Endothelial cell of umbilical vein (primary cell): ENCODE measurements around the gene TCN2. TPM values are rescaled to one million over a fixed set of nuclear protein-coding genes. Genes with fewer than 3 reads are reported as not detected.

Experiments
- Bru-seq: library from RNA; stranded (reverse); fragments of 400-500 nt; gene quantifications from one replicate; lab custom pipeline; 2021; lab: Mats Ljungman, UMichigan
- BruChase-seq, 2 experiments: library from RNA; stranded (reverse); fragments of 400-500 nt; gene quantifications; one replicate each; lab custom pipeline; 2021; lab: Mats Ljungman, UMichigan
- BruUV-seq: library from RNA; stranded (reverse); fragments of 400-500 nt; replicated peaks from 2 replicates; lab custom pipeline; 2021; lab: Mats Ljungman, UMichigan
- CTCF ChIA-PET: fragments of 300-600, 350-600 bp; sonication (Branson Sonifier 250); formaldehyde crosslinking; loops from one replicate; lab custom pipeline; 2021; ENCODE audit warnings: antibody characterized with exemption, inconsistent platforms; lab: Charles Lee
- POLR2A ChIA-PET: fragments of 300-600, 350-600 bp; sonication (Branson Sonifier 250); formaldehyde crosslinking; loops from one replicate; lab custom pipeline; 2021; ENCODE audit warnings: antibody characterized with exemption, inconsistent platforms; lab: Charles Lee
- DNase-seq: peaks from one replicate; pipeline ENCODE4 v3.0.0-alpha.2; 2011; ENCODE audit warnings: low read depth, low spot score
- FAIRE-seq: peaks from 2 replicates; lab custom pipeline; 2011; peaks lifted over from hg19 to GRCh38; lab: Jason Lieb, UNC
- H2AFZ ChIP-seq: 2 replicates; pipeline ENCODE4 v1.6.0; 2012; ENCODE audit warnings: low read depth, low read length, control low read depth, inconsistent platforms
- H3K27ac ChIP-seq: 2 replicates; pipeline ENCODE4 v1.5.1; 2011; ENCODE audit warnings: low read depth, mild to moderate bottlenecking, control low read depth, low read length, moderate library complexity; ENCODE audit not compliant: insufficient read depth
- H3K27me3 ChIP-seq, 2 experiments: 2 replicates each; pipeline versions ENCODE4 v1.6.0 to v1.6.1; 2011; ENCODE audit warnings: low read length in 2 of 2, mixed read lengths in 1 of 2; ENCODE audit not compliant: control insufficient read depth in 2 of 2, insufficient read depth in 2 of 2
- H3K36me3 ChIP-seq, 2 experiments: 2 replicates in 1 of 2; 3 replicates in 1 of 2; pipeline ENCODE4 v1.5.1; 2011; ENCODE audit warnings: low read length in 2 of 2, mild to moderate bottlenecking in 1 of 2, moderate library complexity in 1 of 2; ENCODE audit not compliant: control insufficient read depth in 2 of 2, insufficient read depth in 2 of 2; ENCODE audit errors: extremely low read depth in 1 of 2
- H3K4me1 ChIP-seq: 3 replicates; pipeline ENCODE4 v1.5.1; 2011; ENCODE audit warnings: mild to moderate bottlenecking, low read length; ENCODE audit not compliant: control insufficient read depth, insufficient read depth; ENCODE audit errors: extremely low read depth
- H3K4me2 ChIP-seq: 2 replicates; pipeline ENCODE4 v1.6.1; 2011; ENCODE audit warnings: low read length, control low read depth, mixed read lengths; ENCODE audit not compliant: insufficient read depth
- H3K4me3 ChIP-seq, 3 experiments: fragments of 200-600 bp in 1 of 3; sonication (generic), shearing (Covaris generic) in 1 of 3; replicated peaks in 1 of 3; 2 replicates each; pipeline ENCODE4 v1.5.1; 2011 to 2016; ENCODE audit warnings: control low read depth in 3 of 3, low read length in 3 of 3, mild to moderate bottlenecking in 2 of 3, inconsistent platforms in 1 of 3, low read depth in 1 of 3, moderate library complexity in 1 of 3; ENCODE audit not compliant: insufficient read depth in 1 of 3
- H3K79me2 ChIP-seq: 2 replicates; pipeline ENCODE4 v1.6.0; 2012; ENCODE audit warnings: low read length, inconsistent platforms; ENCODE audit not compliant: control insufficient read depth, insufficient read depth
- H3K9ac ChIP-seq: replicated peaks from 2 replicates; pipeline ENCODE3; 2011; ENCODE audit warnings: low read length, control low read depth; ENCODE audit not compliant: insufficient read depth; ENCODE audit errors: extremely low read depth
- H3K9me1 ChIP-seq: replicated peaks from 3 replicates; pipeline ENCODE4 v1.6.0; 2011; ENCODE audit warnings: mild to moderate bottlenecking, low read length; ENCODE audit not compliant: control insufficient read depth, insufficient read depth; ENCODE audit errors: extremely low read depth
- H3K9me3 ChIP-seq: replicated peaks from 2 replicates; pipeline ENCODE4 v1.5.1; 2012; ENCODE audit warnings: low read length, inconsistent platforms; ENCODE audit not compliant: control insufficient read depth, insufficient read depth
- H4K20me1 ChIP-seq: replicated peaks from 2 replicates; pipeline ENCODE3; 2011; ENCODE audit warnings: mild to moderate bottlenecking, low read length; ENCODE audit not compliant: control insufficient read depth, insufficient read depth; ENCODE audit errors: extremely low read depth
- EZH2 ChIP-seq: IDR thresholded peaks from 2 replicates; pipeline ENCODE4 v1.6.1; 2012; ENCODE audit warnings: borderline replicate concordance, low read depth, mild to moderate bottlenecking, moderate library complexity, low read length, inconsistent platforms; ENCODE audit not compliant: severe bottlenecking
- FOS ChIP-seq: IDR thresholded peaks from 2 replicates; pipeline ENCODE4 v1.6.1; 2011; ENCODE audit warnings: mild to moderate bottlenecking, low read length, moderate library complexity, borderline replicate concordance; ENCODE audit not compliant: insufficient read depth
- GATA2 ChIP-seq: IDR thresholded peaks from 2 replicates; pipeline ENCODE4 v1.7.0; 2011; ENCODE audit warnings: low read depth, mild to moderate bottlenecking, moderate library complexity, mixed read lengths, low read length; ENCODE audit not compliant: insufficient read length, insufficient read depth
- JUN ChIP-seq: IDR thresholded peaks from 2 replicates; pipeline ENCODE4 v1.6.1; 2011; ENCODE audit warnings: borderline replicate concordance, low read depth; ENCODE audit not compliant: insufficient read length, insufficient read depth
- MYC ChIP-seq: IDR thresholded peaks from one replicate; pipeline ENCODE4 v1.6.1; 2011; ENCODE audit warnings: mild to moderate bottlenecking, low read depth, low read length
- POLR2A ChIP-seq: IDR thresholded peaks from 2 replicates; pipeline ENCODE4 v1.6.1; 2012; ENCODE audit warnings: low read depth, mild to moderate bottlenecking, control low read depth, low read length
- POLR2AphosphoS5 ChIP-seq: IDR thresholded peaks from 2 replicates; pipeline ENCODE4 v1.6.1; 2012; ENCODE audit warnings: low read depth, mild to moderate bottlenecking, control low read depth, low read length, moderate library complexity; ENCODE audit not compliant: insufficient read depth
- dilution Hi-C: fragments of 300-500 bp; cut with MboI; formaldehyde crosslinking; loops from one replicate; pipeline ENCODE4 v1.15.0; 2019; ENCODE audit warnings: low sequenced_read_pairs; ENCODE audit not compliant: extremely low pct_ligation_motif_present
- intact Hi-C: fragments of 100-400 bp; cut with micrococcal nuclease; formaldehyde crosslinking; loops from one replicate; pipeline ENCODE4 v1.10.0; 2022
- long read RNA-seq: library from polyadenylated mRNA; stranded (forward); transcript quantifications from one replicate; pipeline ENCODE4 v2.0.0, GENCODE V29; 2021
- polyA minus RNA-seq, 3 experiments: library from RNA; depleted of rRNA, polyadenylated mRNA; stranded (reverse); fragments of >200 nt; gene quantifications; 1 replicate in 1 of 3; 2 replicates in 2 of 3; pipeline ENCODE4 v1.2.3, GENCODE V29; 2011
- polyA plus RNA-seq, 4 experiments: library from polyadenylated mRNA; depleted of rRNA in 3 of 4; stranded (reverse) in 3 of 4; unstranded in 1 of 4; fragments of >200 nt; gene quantifications; 2 replicates each; pipeline versions ENCODE4 v1.2.1 to v1.2.3, GENCODE V29; 2011 to 2012; ENCODE audit warnings: missing spikeins in 1 of 4
- total RNA-seq: library from RNA; stranded (reverse); gene quantifications from 2 replicates; pipeline ENCODE4 v1.2.3, GENCODE V29; 2021
- TF ChIP-seq, protein P1 (sequence below): IDR thresholded peaks from 2 replicates; pipeline ENCODE4 v1.6.1; 2011; ENCODE audit not compliant: insufficient read depth, insufficient read length
- TF ChIP-seq, protein P2 (sequence below), 2 donors: IDR thresholded peaks; 1 replicate in 1 of 2; 2 replicates in 1 of 2; pipeline ENCODE4 v1.5.1; 2011; ENCODE audit warnings: low read length in 2 of 2, mild to moderate bottlenecking in 2 of 2, moderate library complexity in 2 of 2, control low read depth in 1 of 2, inconsistent platforms in 1 of 2, low read depth in 1 of 2; ENCODE audit not compliant: insufficient read depth in 1 of 2; ENCODE audit errors: extremely low read depth in 1 of 2

The TCN2 gene
- total RNA-seq (62.3 and 80.6 TPM in 2 replicates), polyA plus RNA-seq (188 and 199 TPM in 2 replicates), polyA minus RNA-seq (105 and 138 TPM in 2 replicates), Bru-seq, nascent RNA (percentile 58 among the genes with signal in this experiment), BruChase-seq, experiment 1, labeled RNA remaining after a 6-hour chase (percentile 62 among the genes with signal in this experiment), BruChase-seq, experiment 2, labeled RNA remaining after a 2-hour chase (percentile 54 among the genes with signal in this experiment)
- 129 and 141 TPM in 2 replicates for polyA plus RNA-seq (2011; cell fraction: cytosol; rRNA removed)
- polyA plus RNA-seq (2011; cell fraction: nucleus; rRNA removed): 57.5 and 65.2 TPM in 2 replicates
- 46.9 and 47.3 TPM in 2 replicates for polyA plus RNA-seq (2012)
- polyA minus RNA-seq (2011; cell fraction: cytosol; rRNA and poly(A)+ RNA removed): not detected
- polyA minus RNA-seq (2011; cell fraction: nucleus; rRNA and poly(A)+ RNA removed): 24.6 and 27.6 TPM in 2 replicates
- long read RNA-seq, transcript TCN2-202 (9 exons, 1,936 nt): minor isoform, 6 of 293 reads
- long read RNA-seq, transcript TCN2-201 (9 exons, 2,535 nt): major isoform, 225 of 293 reads
- long read RNA-seq, transcript TCN2-203 (9 exons, 1,870 nt): minor isoform, 11 of 293 reads
- long read RNA-seq, partial matches to known transcripts: 15 of 293 reads
- long read RNA-seq, other reads (novel, unspliced or antisense): 36 of 293 reads

DNA sequence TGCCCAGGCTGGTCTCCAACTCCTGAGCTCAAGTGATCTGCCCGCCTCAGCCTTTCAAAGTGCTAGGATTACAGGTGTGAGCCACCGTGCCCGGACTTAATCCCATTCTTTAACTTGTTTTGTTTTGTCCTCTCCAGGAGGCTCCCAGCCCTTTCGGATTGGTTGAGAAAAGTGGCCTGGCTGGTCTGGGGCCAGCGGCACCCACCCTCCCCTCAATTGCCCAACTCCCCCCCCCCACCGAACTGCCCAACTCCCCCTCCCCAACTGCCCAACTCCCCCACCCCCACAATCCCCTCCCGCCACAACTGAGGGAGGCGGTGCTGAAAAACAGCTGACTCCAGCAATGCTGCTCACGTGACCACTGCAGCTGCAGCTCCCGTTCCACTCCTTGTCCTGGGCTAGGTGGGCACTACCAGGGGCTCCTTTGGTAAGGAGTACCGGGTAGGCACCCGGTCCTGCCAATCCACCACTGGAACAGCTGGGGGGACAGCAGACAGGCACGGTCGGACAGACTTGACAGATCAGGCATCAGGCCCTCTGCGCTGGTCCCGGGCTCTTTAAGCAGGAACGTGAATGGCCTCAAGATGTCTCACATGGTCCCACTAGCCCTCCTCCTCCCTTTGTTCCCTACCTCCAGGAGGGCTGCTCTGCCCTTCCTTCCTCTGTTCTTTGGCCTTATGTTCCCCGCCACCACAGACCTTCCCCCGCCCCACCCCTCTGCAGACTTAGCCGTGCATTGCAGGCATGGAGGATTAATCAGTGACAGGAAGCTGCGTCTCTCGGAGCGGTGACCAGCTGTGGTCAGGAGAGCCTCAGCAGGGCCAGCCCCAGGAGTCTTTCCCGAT, at the start of gene TCN2:
TSS of gene TCN2 (plus strand) at position 720 of the 845 bp plus-strand sequence. CDS start 158 bp downstream, outside the sequence.
- Histone ChIP-seq H3K9ac (peak within 1 kb of the TSS; percentile 72), H3K27ac (peak within 1 kb of the TSS; percentile 73), H3K9me3 (no peaks in the 10 kb centered on the region), H3K4me1 (peaks cover 37% of the 10 kb centered on the region), H4K20me1 (no peaks in the 10 kb centered on the region), H3K4me3 (peak within 1 kb of the TSS; percentile 11 to 55 (median 35)), H3K9me1 (no peaks in the 10 kb centered on the region), H3K4me2 (peak within 1 kb of the TSS; percentile 39), H3K36me3 (peaks cover 0 to 10% of the 10 kb centered on the region in 2 experiments), H3K79me2 (no peaks in the 10 kb centered on the region), H3K27me3 (no peaks in the 10 kb centered on the region), H2AFZ (peak within 1 kb of the TSS; percentile 15)
- dilution Hi-C loops (no loop called here), intact Hi-C loops (loop anchor here (1.0 to 10.0 kb wide), 5 partner anchors 14 to 214 kb away; partner anchors contain the start of gene MTFP1)
- BruUV-seq: no TSS peak
- DNase-seq (peak; percentile 83), FAIRE-seq (peak; percentile 93)
- ChIA-PET POLR2A (interaction anchor here (0.8 to 1.8 kb wide), 3 partner anchors 15 to 148 kb away, joined by 5 to 8 read pairs (median 8); partner anchors contain the start of gene PES1), CTCF (interaction anchor here (0.6 to 5.2 kb wide), 22 partner anchors 9 to 501 kb away, joined by 3 to 59 read pairs (median 4); partner anchors contain the start of genes PES1, SELENOM and SLC35E4)
- TF ChIP-seq MYC (peak; percentile 82), POLR2A (peak; percentile 84), JUN (no peak), FOS (peak; percentile 17), GATA2 (no peak), EZH2 (no peak), POLR2AphosphoS5 (peak; percentile 76)
- TF ChIP-seq, protein P1, sequence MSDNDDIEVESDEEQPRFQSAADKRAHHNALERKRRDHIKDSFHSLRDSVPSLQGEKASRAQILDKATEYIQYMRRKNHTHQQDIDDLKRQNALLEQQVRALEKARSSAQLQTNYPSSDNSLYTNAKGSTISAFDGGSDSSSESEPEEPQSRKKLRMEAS: peak; percentile 53
- TF ChIP-seq, protein P2, sequence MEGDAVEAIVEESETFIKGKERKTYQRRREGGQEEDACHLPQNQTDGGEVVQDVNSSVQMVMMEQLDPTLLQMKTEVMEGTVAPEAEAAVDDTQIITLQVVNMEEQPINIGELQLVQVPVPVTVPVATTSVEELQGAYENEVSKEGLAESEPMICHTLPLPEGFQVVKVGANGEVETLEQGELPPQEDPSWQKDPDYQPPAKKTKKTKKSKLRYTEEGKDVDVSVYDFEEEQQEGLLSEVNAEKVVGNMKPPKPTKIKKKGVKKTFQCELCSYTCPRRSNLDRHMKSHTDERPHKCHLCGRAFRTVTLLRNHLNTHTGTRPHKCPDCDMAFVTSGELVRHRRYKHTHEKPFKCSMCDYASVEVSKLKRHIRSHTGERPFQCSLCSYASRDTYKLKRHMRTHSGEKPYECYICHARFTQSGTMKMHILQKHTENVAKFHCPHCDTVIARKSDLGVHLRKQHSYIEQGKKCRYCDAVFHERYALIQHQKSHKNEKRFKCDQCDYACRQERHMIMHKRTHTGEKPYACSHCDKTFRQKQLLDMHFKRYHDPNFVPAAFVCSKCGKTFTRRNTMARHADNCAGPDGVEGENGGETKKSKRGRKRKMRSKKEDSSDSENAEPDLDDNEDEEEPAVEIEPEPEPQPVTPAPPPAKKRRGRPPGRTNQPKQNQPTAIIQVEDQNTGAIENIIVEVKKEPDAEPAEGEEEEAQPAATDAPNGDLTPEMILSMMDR (IDR thresholded peaks at IDR 0.05; ENCODE audit: extremely low read depth in 1 of 2, insufficient read depth in 1 of 2, low read depth in 1 of 2, low read length in 2 of 2): no peak
